OCI-LY3 (cell line): Measurements from ENCODE around the gene WAS.

Experiments
- CTCF ChIP-seq: fragments of 200-600, 300-600 bp; sonication (generic); IDR thresholded peaks from 2 replicates; pipeline ENCODE4 v1.5.1; 2014; ENCODE audit warnings: antibody characterized with exemption, low read length, low read depth
- EZH2phosphoT487 ChIP-seq: fragments of 200-600 bp; shearing (Covaris generic); IDR thresholded peaks from 2 replicates; pipeline ENCODE4 v1.6.1; 2018; ENCODE audit warnings: antibody characterized with exemption, mixed run types, low read depth

GRCh38 chrX:48736878-48737212 lies 53.2 kb downstream of the WAS start:
- no peak for TF ChIP-seq CTCF
- TF ChIP-seq EZH2phosphoT487: no peak
